Fibroblast of villous mesenchyme (primary cell): ENCODE data around the gene CD101. TPM values are rescaled to one million over a fixed set of nuclear protein-coding genes. Genes with fewer than 3 reads are reported as not detected.

Source experiments
- DNase-seq: peaks from one replicate; pipeline ENCODE4 v3.0.0-alpha.2; 2010; ENCODE audit warnings: low read depth
- H3K4me3 ChIP-seq: 2 replicates; pipeline ENCODE4 v1.5.1; 2011; ENCODE audit warnings: low read depth, mild to moderate bottlenecking, low read length
- small RNA-seq: library from RNA; depleted of rRNA; stranded (forward); fragments of <200 nt; gene quantifications from one replicate; pipeline ENCODE3, GENCODE V24; 2012
- total RNA-seq: library from RNA; depleted of rRNA; stranded (reverse); fragments of >200 nt; gene quantifications from 2 replicates; pipeline ENCODE4 v1.2.3, GENCODE V29; 2012
- TF ChIP-seq, protein P1 (sequence below): IDR thresholded peaks from 2 replicates; pipeline ENCODE4 v1.5.1; 2012; ENCODE audit warnings: low read depth, mild to moderate bottlenecking, low read length; ENCODE audit not compliant: insufficient read depth

Gene CD101
- total RNA-seq, 1 donor: under 0.01 TPM

DNA sequence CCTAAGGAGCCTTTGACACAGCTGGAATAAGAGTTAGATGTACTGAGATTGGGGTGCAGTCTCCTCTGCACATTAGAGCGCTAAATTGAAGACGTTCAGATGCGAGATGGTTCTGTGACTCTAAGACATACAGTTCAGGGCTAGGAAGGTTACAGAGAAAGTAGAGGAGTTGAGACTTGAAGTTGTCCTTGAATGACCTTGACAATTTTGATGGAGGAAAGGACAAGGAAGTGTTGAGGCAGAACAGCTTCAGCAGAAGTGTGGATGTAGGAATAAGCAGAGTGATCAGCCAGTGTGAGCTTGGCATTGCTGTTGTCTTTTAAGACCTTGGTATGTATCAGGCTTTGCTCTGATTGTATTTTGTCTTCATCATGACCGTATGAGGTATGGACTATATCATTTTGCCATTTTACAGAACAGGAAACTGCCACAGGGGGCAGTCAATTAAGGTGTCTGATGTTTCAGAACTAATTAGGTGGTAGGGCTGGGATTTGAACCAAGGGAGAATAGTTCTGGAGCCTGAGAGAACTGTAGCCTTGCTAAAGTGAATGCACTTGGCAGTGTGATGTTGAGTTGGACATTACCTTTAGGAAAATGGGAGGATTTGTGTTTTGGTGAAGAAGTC is 67.8 kb downstream of the CD101 start:
- H3K4me3 ChIP-seq: no peak overlapping the region
- DNase-seq: no peak
- TF ChIP-seq, protein P1, sequence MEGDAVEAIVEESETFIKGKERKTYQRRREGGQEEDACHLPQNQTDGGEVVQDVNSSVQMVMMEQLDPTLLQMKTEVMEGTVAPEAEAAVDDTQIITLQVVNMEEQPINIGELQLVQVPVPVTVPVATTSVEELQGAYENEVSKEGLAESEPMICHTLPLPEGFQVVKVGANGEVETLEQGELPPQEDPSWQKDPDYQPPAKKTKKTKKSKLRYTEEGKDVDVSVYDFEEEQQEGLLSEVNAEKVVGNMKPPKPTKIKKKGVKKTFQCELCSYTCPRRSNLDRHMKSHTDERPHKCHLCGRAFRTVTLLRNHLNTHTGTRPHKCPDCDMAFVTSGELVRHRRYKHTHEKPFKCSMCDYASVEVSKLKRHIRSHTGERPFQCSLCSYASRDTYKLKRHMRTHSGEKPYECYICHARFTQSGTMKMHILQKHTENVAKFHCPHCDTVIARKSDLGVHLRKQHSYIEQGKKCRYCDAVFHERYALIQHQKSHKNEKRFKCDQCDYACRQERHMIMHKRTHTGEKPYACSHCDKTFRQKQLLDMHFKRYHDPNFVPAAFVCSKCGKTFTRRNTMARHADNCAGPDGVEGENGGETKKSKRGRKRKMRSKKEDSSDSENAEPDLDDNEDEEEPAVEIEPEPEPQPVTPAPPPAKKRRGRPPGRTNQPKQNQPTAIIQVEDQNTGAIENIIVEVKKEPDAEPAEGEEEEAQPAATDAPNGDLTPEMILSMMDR: no peak

DNA sequence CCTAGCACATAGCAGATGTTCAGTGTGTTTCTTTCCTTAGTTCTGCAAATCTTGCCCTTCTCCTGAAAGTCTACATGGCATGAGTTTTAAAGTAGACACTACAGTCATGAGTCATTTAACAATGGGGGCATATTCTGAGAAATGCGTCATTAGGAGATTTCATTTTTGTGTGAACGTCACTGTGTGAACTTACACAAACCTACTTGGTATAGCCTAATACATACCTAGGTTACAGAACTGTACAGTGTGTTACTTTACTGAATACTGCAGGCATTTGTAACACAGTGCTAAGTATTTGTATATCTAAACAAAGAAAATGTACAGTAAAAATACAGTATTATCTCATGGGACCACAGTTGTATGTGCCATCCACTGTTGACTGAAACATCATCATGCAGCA is 68.6 kb downstream of the CD101 start:
- TF ChIP-seq, protein P1: no peak
- no peak for DNase-seq
- H3K4me3 ChIP-seq: no peak overlapping the region

DNA sequence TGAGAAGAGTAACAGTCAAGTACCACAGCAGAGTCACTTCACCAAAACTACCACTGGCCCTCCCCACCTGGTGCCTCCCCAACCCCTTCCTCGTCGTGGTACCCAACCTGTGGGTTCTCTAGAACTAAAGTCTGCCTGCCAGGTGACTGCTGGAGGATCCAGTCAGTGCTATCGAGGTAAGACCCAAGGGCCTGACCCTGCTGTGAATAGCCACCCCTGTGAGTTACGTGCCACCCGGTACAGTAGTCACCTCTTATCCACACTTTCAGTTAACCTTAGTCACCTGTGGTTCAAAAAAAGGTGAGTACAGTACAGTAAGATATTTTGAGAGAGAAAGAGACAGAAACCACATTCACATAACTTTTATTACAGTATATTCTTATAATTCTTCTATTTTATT is 75.1 kb downstream of the CD101 start:
- TF ChIP-seq, protein P1: no peak
- no peak overlapping the region for H3K4me3 ChIP-seq
- DNase-seq: no peak

DNA sequence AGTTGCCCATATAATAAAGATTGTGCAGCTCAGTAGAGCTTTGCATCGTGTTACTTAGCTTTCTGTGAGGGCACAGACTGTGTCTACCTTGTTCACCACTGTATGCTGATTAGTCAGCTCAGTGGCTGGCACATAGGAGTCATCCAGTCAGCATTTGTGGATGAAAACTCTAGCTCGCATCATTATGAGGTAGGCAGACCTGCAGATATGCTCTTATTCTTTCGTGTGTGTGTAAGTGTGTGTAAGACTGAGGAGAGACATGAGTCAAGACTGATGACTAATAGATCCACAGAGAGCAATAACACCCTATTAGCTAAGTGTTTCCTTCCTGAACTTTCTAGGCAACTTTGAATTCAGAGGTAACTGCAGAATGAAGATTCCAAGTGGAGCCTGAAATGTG is 75.7 kb downstream of the CD101 start:
- DNase-seq: peak; percentile 69
- H3K4me3 ChIP-seq: no peak overlapping the region
- TF ChIP-seq, protein P1: no peak

DNA sequence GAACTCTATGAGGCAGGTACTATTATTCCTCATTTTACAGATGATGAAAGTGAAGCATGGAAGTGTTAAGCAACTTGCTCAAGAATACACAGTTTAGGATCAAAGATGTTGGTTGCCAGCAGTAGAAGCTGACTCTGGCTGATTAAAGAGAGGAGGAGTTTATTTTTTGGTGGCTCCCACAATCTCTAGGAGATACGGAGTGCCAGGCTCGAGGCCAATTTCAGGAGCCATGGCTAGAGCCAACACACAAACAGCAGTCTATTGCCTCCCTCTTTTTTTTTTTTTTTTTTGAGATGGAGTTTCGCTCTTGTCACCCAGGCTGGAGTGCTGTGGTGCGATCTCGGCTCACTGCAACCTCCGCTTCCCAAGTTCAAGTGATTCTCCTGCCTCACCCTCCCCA is 78.2 kb downstream of the CD101 start:
- TF ChIP-seq, protein P1: no peak
- no peak overlapping the region for H3K4me3 ChIP-seq
- no peak for DNase-seq

DNA sequence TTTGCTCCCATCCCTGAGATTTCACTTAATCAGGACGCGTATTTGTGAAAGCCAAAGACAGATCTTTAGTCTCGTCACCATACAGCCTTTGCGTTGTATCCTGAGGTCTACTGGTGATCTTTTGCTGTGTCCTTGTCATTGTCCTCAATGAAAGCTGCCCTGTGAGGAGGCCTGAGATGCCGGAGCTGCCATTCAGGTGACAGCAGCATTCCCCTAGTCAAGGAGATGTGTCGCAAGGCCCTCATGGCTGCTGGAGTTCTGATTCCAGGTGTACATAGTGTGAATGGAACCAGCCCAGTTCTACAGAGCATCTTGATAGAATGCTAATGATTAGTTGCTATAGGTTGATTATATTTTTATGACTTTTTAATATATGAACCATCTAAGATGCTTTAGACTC is 82.7 kb downstream of the CD101 start:
- H3K4me3 ChIP-seq: no peak overlapping the region
- DNase-seq: no peak
- TF ChIP-seq, protein P1: no peak

Small RNAs within 50 kb of the gene (small RNA-seq; reads per million reads assigned to genes)
- not detected for gene RNA5SP55

Other genes starting within 250 kb of the CD101 start
- not detected in 2 replicates for gene CD2, start 247.3 kb upstream of the CD101 start, total RNA-seq
- 22.5 and 22.9 TPM in 2 replicates for gene PTGFRN, start 91.8 kb upstream of the CD101 start, total RNA-seq
- gene TTF2, start 58.6 kb downstream of the CD101 start, total RNA-seq: 15.1 and 21.2 TPM in 2 replicates
- gene TRIM45, start 120.0 kb downstream of the CD101 start, total RNA-seq: 1.7 and 2.6 TPM in 2 replicates
- gene VTCN1, start 209.2 kb downstream of the CD101 start, total RNA-seq: not detected in 2 replicates